MM.1S (cell line): ENCODE results near the gene ATP6V1B1.
A peak's percentile ranks its signal among the peaks of the same experiment; 100 is the strongest.

Source experiments
- DNase-seq: peaks from one replicate; pipeline ENCODE4 v3.0.0-alpha.2; 2015
- H2AFZ ChIP-seq: fragments of 300-600 bp; sonication (generic); 2 replicates; pipeline ENCODE4 v1.6.0; 2016; ENCODE audit warnings: antibody characterized with exemption, low read length
- H3F3A ChIP-seq: fragments of 300-600 bp; sonication (generic); 2 replicates; pipeline ENCODE4 v1.6.1; 2016; ENCODE audit warnings: mild to moderate bottlenecking, antibody characterized with exemption, low read length, moderate library complexity, mixed read lengths; ENCODE audit not compliant: insufficient read depth
- H3K27ac ChIP-seq: fragments of 300-600 bp; sonication (generic); 2 replicates; pipeline ENCODE4 v1.5.1; 2016; ENCODE audit warnings: mild to moderate bottlenecking, low read length
- H3K27me3 ChIP-seq: fragments of 300-600 bp; sonication (generic); replicated peaks from 2 replicates; pipeline ENCODE4 v1.6.0; 2016; ENCODE audit warnings: low read length; ENCODE audit not compliant: insufficient read depth
- H3K36me3 ChIP-seq: fragments of 300-600 bp; sonication (generic); replicated peaks from 2 replicates; pipeline ENCODE4 v1.6.1; 2016; ENCODE audit warnings: mild to moderate bottlenecking, low read length, mixed read lengths; ENCODE audit not compliant: insufficient read depth
- H3K4me1 ChIP-seq: fragments of 300-600 bp; sonication (generic); 2 replicates; pipeline ENCODE4 v1.6.1; 2016; ENCODE audit warnings: low read length, mixed read lengths
- H3K4me2 ChIP-seq: fragments of 300-600 bp; sonication (generic); 2 replicates; pipeline ENCODE4 v1.6.0; 2016; ENCODE audit warnings: low read depth, low read length
- H3K4me3 ChIP-seq: fragments of 300-600 bp; sonication (generic); 2 replicates; pipeline ENCODE4 v1.5.1; 2016; ENCODE audit warnings: low read length, mixed read lengths
- H3K79me2 ChIP-seq: fragments of 300-600 bp; sonication (generic); 2 replicates; pipeline ENCODE4 v1.6.1; 2016; ENCODE audit warnings: mixed run types, low read length, mixed read lengths
- H3K9ac ChIP-seq: fragments of 300-600 bp; sonication (generic); 2 replicates; pipeline ENCODE4 v1.6.1; 2016; ENCODE audit warnings: low read length, mixed read lengths
- H3K9me2 ChIP-seq: fragments of 300-600 bp; sonication (generic); replicated peaks from 2 replicates; pipeline ENCODE4 v1.6.1; 2016; ENCODE audit warnings: mild to moderate bottlenecking, low read length, mixed read lengths; ENCODE audit not compliant: insufficient read depth
- H3K9me3 ChIP-seq: fragments of 300-600 bp; sonication (generic); replicated peaks from 2 replicates; pipeline ENCODE4 v1.6.1; 2016; ENCODE audit warnings: mild to moderate bottlenecking, low read length, mixed read lengths; ENCODE audit not compliant: insufficient read depth
- H4K20me1 ChIP-seq: fragments of 300-600 bp; sonication (generic); 2 replicates; pipeline ENCODE4 v1.6.1; 2016; ENCODE audit warnings: mild to moderate bottlenecking, low read length, moderate library complexity, mixed read lengths; ENCODE audit not compliant: insufficient read depth
- EZH2 ChIP-seq: fragments of 300-600 bp; sonication (generic); optimal IDR thresholded peaks from 2 replicates; pipeline ENCODE3; 2017; ENCODE audit warnings: low read depth, mild to moderate bottlenecking, antibody characterized with exemption, low read length, mixed read lengths
- EZH2phosphoT487 ChIP-seq: fragments of 300-600 bp; sonication (generic); IDR thresholded peaks from 2 replicates; pipeline ENCODE4 v1.6.1; 2018; ENCODE audit warnings: antibody characterized with exemption, low read length
- TF ChIP-seq, protein P1 (sequence below): fragments of 300-600 bp; sonication (generic); IDR thresholded peaks from 2 replicates; pipeline ENCODE4 v1.5.1; 2016; ENCODE audit warnings: antibody characterized with exemption, low read length, mixed read lengths

ATP6V1B1 gene

DNA sequence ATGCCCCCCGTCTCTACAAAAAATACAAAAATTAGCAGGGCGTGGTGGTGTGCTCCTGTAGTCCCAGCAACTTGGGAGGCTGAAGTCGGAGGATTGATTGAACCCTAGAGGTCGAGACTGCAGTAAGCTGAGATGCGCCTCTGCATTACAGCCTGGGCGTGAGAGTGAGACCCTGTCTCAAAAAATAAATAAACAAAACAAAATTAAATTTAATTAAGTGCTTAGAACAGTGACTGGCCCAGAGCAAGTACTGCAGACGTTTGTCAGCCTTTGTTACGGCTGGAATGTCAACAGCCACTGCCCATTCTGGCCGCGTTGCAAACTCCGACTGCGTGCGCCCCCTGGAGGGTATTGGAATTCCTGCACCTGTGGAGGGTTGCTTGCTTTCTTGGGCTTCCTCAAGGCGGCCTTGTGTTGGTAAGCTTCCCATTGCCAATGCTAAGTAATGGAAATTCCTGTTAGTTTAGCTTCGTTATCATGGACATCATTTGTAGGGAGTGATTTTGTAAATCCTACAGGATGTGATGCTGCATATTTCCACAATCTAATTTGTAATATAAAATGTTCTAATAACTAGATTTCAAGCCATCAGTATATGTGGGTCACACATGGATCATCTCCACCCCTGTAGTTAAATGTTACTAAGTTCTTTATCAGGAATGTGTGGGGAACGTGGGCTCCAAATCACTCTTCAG, 15.9 kb upstream of the ATP6V1B1 start:
- Histone ChIP-seq H3K9me3 (no peaks in the 10 kb centered on the region), H3K4me1 (no peaks in the 10 kb centered on the region), H3K27ac (no peak overlapping the region), H4K20me1 (no peaks in the 10 kb centered on the region), H3K4me3 (no peak overlapping the region), H3K36me3 (no peaks in the 10 kb centered on the region), H3K4me2 (no peak overlapping the region), H3K9me2 (no peaks in the 10 kb centered on the region), H3K79me2 (no peaks in the 10 kb centered on the region), H2AFZ (no peak overlapping the region), H3K9ac (no peak overlapping the region), H3F3A (no peaks in the 10 kb centered on the region), H3K27me3 (no peaks in the 10 kb centered on the region)
- peak; percentile 68 for DNase-seq
- TF ChIP-seq EZH2phosphoT487 (no peak), EZH2 (no peak)
- TF ChIP-seq, protein P1, sequence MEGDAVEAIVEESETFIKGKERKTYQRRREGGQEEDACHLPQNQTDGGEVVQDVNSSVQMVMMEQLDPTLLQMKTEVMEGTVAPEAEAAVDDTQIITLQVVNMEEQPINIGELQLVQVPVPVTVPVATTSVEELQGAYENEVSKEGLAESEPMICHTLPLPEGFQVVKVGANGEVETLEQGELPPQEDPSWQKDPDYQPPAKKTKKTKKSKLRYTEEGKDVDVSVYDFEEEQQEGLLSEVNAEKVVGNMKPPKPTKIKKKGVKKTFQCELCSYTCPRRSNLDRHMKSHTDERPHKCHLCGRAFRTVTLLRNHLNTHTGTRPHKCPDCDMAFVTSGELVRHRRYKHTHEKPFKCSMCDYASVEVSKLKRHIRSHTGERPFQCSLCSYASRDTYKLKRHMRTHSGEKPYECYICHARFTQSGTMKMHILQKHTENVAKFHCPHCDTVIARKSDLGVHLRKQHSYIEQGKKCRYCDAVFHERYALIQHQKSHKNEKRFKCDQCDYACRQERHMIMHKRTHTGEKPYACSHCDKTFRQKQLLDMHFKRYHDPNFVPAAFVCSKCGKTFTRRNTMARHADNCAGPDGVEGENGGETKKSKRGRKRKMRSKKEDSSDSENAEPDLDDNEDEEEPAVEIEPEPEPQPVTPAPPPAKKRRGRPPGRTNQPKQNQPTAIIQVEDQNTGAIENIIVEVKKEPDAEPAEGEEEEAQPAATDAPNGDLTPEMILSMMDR, result peak; percentile 92

DNA sequence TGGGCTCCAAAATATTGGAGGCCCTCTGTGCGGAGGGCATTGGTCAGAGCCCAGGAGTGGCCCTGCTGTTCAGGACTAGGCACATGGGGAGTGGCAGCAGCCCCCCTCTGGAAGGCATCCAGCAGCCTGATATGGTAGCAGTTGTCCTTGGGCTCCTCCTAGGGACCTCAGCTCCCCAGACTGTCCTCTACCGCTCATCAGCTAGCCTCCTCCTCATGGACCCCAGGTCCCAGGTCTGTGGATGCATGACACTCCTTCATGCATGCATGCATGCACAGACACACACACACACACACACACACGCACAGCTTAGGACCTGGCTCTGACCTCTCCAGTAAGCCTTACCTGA, 15.4 kb upstream of the ATP6V1B1 start:
- no peak for DNase-seq
- H4K20me1 ChIP-seq, result no peaks in the 10 kb centered on the region
- H3K36me3 ChIP-seq, result no peaks in the 10 kb centered on the region
- H3K9me3 ChIP-seq, result no peaks in the 10 kb centered on the region
- no peak for TF ChIP-seq EZH2
- no peak for TF ChIP-seq EZH2phosphoT487
- TF ChIP-seq, protein P1, result no peak
- H3K27me3 ChIP-seq, result no peaks in the 10 kb centered on the region
- H3K79me2 ChIP-seq, result no peaks in the 10 kb centered on the region
- H2AFZ ChIP-seq, result no peak overlapping the region
- H3F3A ChIP-seq, result no peaks in the 10 kb centered on the region
- H3K4me2 ChIP-seq, result no peak overlapping the region
- H3K9ac ChIP-seq, result no peak overlapping the region
- H3K27ac ChIP-seq, result no peak overlapping the region
- H3K4me3 ChIP-seq, result no peak overlapping the region
- H3K4me1 ChIP-seq, result no peaks in the 10 kb centered on the region
- no peaks in the 10 kb centered on the region for H3K9me2 ChIP-seq

DNA sequence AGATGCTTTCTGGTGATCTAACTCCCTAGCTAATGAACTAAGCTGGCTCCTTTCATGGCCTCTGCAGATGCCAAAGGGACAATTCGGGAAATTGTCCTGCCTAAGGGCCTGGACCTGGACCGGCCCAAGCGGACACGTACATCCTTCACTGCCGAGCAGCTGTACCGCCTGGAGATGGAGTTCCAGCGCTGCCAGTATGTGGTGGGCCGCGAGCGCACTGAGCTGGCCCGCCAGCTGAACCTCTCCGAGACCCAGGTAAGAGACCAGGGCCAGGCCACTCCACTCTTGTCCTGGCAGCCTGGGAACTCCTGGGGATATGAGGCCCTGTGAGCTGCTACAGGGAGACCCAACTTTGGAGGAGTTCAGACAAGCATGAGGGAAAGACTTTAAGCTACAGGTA, 14.7 kb upstream of the ATP6V1B1 start:
- no peaks in the 10 kb centered on the region for H3F3A ChIP-seq
- H3K36me3 ChIP-seq, result no peaks in the 10 kb centered on the region
- H2AFZ ChIP-seq, result no peak overlapping the region
- H3K4me1 ChIP-seq, result no peaks in the 10 kb centered on the region
- no peak overlapping the region for H3K4me3 ChIP-seq
- H4K20me1 ChIP-seq, result no peaks in the 10 kb centered on the region
- H3K9me2 ChIP-seq, result no peaks in the 10 kb centered on the region
- no peaks in the 10 kb centered on the region for H3K27me3 ChIP-seq
- no peaks in the 10 kb centered on the region for H3K79me2 ChIP-seq
- no peaks in the 10 kb centered on the region for H3K9me3 ChIP-seq
- TF ChIP-seq EZH2phosphoT487 (no peak), EZH2 (no peak)
- H3K27ac ChIP-seq, result no peak overlapping the region
- H3K4me2 ChIP-seq, result no peak overlapping the region
- no peak overlapping the region for H3K9ac ChIP-seq
- no peak for DNase-seq

DNA sequence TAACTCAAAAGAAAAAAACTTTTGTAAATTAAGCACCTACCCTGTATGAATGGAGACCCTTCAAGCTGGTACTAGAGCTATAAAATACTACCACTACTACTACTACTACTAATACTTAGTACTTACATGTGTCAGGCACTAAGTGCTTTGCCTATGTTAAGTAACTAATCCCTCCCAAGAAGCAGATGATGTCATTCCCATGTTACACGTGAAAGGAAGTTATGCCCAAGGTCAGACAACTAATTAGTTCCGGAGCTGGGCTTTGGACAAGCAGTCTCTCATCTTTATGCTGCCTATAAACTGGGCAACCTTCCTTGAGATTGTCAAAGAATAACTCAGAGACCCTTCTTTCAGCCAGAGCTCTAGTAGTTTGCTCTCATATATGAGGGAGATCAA, 13.9 kb upstream of the ATP6V1B1 start:
- no peak for DNase-seq

More for the DNA sequence above, 13.9 kb upstream of the ATP6V1B1 start:
- Histone ChIP-seq H3K9ac (no peak overlapping the region), H4K20me1 (no peaks in the 10 kb centered on the region), H3K79me2 (no peaks in the 10 kb centered on the region), H3K4me2 (no peak overlapping the region), H3K9me3 (no peaks in the 10 kb centered on the region), H2AFZ (0 out of 2 replicates have a peak overlapping the region, but pooled peaks have one; percentile 1), H3F3A (no peaks in the 10 kb centered on the region), H3K36me3 (no peaks in the 10 kb centered on the region), H3K27ac (no peak overlapping the region), H3K4me1 (no peaks in the 10 kb centered on the region), H3K4me3 (no peak overlapping the region), H3K27me3 (no peaks in the 10 kb centered on the region), H3K9me2 (no peaks in the 10 kb centered on the region)
- TF ChIP-seq, protein P1, result no peak
- TF ChIP-seq EZH2, result no peak
- no peak for TF ChIP-seq EZH2phosphoT487
